Stomach (tissue), 9 donors: ENCODE data around the gene TCHH. TPM values are rescaled to one million over a fixed set of nuclear protein-coding genes. Genes with fewer than 3 reads are reported as not detected.

ENCODE experiments used
- DNase-seq, 2 donors: peaks; one replicate each; pipeline versions ENCODE4 v3.0.0 to v3.0.0-alpha.2; 2013 to 2019
- H3K27ac ChIP-seq, 5 donors: fragments of 200-600 bp in 4 of 5; sonication (generic) in 4 of 5; one replicate each; pipeline ENCODE4 v1.5.1; 2013 to 2019; ENCODE audit warnings: mild to moderate bottlenecking in 1 of 5, moderate library complexity in 1 of 5
- H3K27me3 ChIP-seq, 3 donors: fragments of 200-600 bp; sonication (generic); one replicate each; pipeline ENCODE4 v1.5.1; 2017 to 2019; ENCODE audit warnings: mixed run types in 1 of 3
- H3K36me3 ChIP-seq, 4 donors: fragments of 200-600 bp; sonication (generic); 1 replicate in 3 of 4; 2 replicates in 1 of 4; pipeline ENCODE4 v1.5.1; 2016 to 2019
- H3K4me1 ChIP-seq, 4 donors: fragments of 200-600 bp; sonication (generic); one replicate each; pipeline ENCODE4 v1.5.1; 2016 to 2019
- H3K4me3 ChIP-seq, 4 donors: fragments of 200-600 bp; sonication (generic) in 3 of 4; one replicate each; pipeline ENCODE4 v1.5.1; 2016 to 2019; ENCODE audit warnings: mild to moderate bottlenecking in 1 of 4
- H3K9me3 ChIP-seq, 4 donors: fragments of 200-600 bp; sonication (generic); one replicate each; pipeline ENCODE4 v1.5.1; 2016 to 2019
- EP300 ChIP-seq: sonication (generic); formaldehyde crosslinking; IDR thresholded peaks from one replicate; pipeline ENCODE4 v1.6.1; 2017; ENCODE audit warnings: antibody characterized with exemption
- POLR2A ChIP-seq, 4 donors: fragments of 450-650 bp; IDR thresholded peaks; one replicate each; pipeline ENCODE4 v1.6.1; 2016; ENCODE audit warnings: antibody characterized with exemption in 4 of 4, control low read depth in 2 of 4, mild to moderate bottlenecking in 1 of 4, moderate library complexity in 1 of 4
- POLR2AphosphoS5 ChIP-seq, 3 donors: sonication (generic); formaldehyde crosslinking; IDR thresholded peaks; one replicate each; pipeline ENCODE4 v1.6.1; 2016; ENCODE audit warnings: antibody characterized with exemption in 3 of 3
- WGBS, 5 donors: extraction: QIAGEN DNeasy Blood & Tissue Kit in 3 of 5; methylation state at CpG; one replicate each; pipeline versions ENCODE4 v1.1.5 to v1.1.7; 2013 to 2018; 5-methylcytosine and 5-hydroxymethylcytosine counted together
- intact Hi-C: fragments of 100-400 bp; cut with DNase I; formaldehyde crosslinking; loops from one replicate; pipeline ENCODE4 v1.15.1; 2023; ENCODE audit warnings: low total_unique reads
- polyA plus RNA-seq, 3 donors: library from polyadenylated mRNA; stranded (reverse); fragments of 200-250 nt; gene quantifications; one replicate each; pipeline ENCODE4 v1.2.3, GENCODE V29; 2013
- total RNA-seq, 5 donors: library from RNA; depleted of rRNA; stranded (reverse); fragments of >200 nt; gene quantifications; one replicate each; pipeline versions ENCODE4 v1.1.0 to v1.2.3, GENCODE V29; 2014 to 2016
- TF ChIP-seq, protein P1 (sequence below), 7 experiments: fragments of 450-650 bp in 4 of 7; fragments of 200-600 bp in 3 of 7; sonication (generic) in 3 of 7; IDR thresholded peaks; one replicate each; pipeline ENCODE4 v1.5.1; 2016 to 2019; ENCODE audit warnings: antibody characterized with exemption in 7 of 7, control low read depth in 2 of 7, mild to moderate bottlenecking in 1 of 7
- donor health status: healthy with polysubstance abuse.
- donor health status: Bipolar disorder and iron deficiency.
- donor health status: healthy.

TCHH gene
- total and polyA plus RNA-seq, 8 donors: 0.13 TPM; not detected in 7

- Histone ChIP-seq H3K4me3 (no peak overlapping the region), H3K27ac (no peak overlapping the region), H3K27me3 (no peaks in the 10 kb centered on the region), H3K4me1 (no peaks in the 10 kb centered on the region), H3K9me3 (no peaks in the 10 kb centered on the region), H3K36me3 (no peaks in the 10 kb centered on the region)
- 63 to 79% (median 70%) methylated on average over 3 of the region's 3 CpGs for WGBS, 5 donors
- intact Hi-C loops: no loop called here
- no peak for DNase-seq
- TF ChIP-seq POLR2A (IDR thresholded peaks at IDR 0.05) (no peak), EP300 (no peak), POLR2AphosphoS5 (IDR thresholded peaks at IDR 0.05) (no peak)
- TF ChIP-seq, protein P1, sequence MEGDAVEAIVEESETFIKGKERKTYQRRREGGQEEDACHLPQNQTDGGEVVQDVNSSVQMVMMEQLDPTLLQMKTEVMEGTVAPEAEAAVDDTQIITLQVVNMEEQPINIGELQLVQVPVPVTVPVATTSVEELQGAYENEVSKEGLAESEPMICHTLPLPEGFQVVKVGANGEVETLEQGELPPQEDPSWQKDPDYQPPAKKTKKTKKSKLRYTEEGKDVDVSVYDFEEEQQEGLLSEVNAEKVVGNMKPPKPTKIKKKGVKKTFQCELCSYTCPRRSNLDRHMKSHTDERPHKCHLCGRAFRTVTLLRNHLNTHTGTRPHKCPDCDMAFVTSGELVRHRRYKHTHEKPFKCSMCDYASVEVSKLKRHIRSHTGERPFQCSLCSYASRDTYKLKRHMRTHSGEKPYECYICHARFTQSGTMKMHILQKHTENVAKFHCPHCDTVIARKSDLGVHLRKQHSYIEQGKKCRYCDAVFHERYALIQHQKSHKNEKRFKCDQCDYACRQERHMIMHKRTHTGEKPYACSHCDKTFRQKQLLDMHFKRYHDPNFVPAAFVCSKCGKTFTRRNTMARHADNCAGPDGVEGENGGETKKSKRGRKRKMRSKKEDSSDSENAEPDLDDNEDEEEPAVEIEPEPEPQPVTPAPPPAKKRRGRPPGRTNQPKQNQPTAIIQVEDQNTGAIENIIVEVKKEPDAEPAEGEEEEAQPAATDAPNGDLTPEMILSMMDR (IDR thresholded peaks at IDR 0.05): no peak
These were observed 45.3 kb upstream of the TCHH start for GRCh38 chr1:152160576-152160975.

DNA sequence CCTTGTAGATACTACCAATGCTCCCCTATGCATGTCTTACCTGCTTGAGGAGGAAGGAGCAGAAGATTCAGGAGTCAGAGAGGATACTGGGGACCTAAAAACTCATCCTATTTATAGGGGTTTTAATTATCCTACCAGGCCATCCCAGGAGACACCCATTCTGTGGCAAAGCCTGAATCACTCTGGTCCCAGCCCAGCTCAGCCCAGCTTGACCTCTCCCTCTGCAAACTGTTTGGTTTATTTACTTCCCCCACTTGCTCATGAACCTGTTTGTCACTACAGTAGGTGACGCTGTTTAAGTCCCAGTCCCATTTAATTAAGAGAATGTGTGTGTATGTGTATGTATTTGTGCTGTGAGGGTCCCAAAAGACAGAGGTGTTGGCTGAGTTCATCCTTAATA lies 43.9 kb upstream of the TCHH start, which contains the start of gene RPTN:
Gene RPTN (minus strand): TSS at position 85 of the 400 bp plus-strand sequence. CDS start 1,339 bp downstream, outside the sequence.
- H3K9me3 ChIP-seq: no peaks in the 10 kb centered on the region
- intact Hi-C loops: no loop called here
- WGBS, 5 donors: 46 to 85% (median 64%) methylated on average over 1 of the region's 1 CpG
- DNase-seq: peak in 1 of 2 donors; percentile 28
- H3K4me3 ChIP-seq: no peak within 1 kb of the TSS
- H3K4me1 ChIP-seq: no peaks in the 10 kb centered on the region
- no peak within 1 kb of the TSS for H3K27ac ChIP-seq
- H3K27me3 ChIP-seq: no peaks in the 10 kb centered on the region
- no peaks in the 10 kb centered on the region for H3K36me3 ChIP-seq
- TF ChIP-seq POLR2A (IDR thresholded peaks at IDR 0.05) (no peak), POLR2AphosphoS5 (IDR thresholded peaks at IDR 0.05) (no peak), EP300 (no peak)
- TF ChIP-seq, protein P1 (IDR thresholded peaks at IDR 0.05): no peak

DNA sequence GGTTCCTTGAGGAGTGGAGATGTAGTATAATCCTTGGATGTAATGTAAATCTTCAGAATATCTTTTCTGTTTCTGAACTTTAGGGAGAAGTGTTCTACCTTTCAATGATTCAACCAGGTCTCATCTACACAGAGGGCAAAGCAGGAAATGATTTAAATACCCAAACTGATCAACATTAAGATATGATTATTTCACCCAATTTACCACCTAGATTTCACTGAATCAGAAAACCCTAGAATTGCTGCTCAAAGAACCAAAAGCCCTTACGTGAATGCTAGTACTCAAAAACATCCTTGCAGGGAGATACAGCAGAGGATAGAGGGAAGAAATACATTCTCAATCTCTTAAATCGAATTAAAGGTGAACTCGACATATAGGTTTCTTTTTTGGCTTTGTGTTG lies 38.8 kb upstream of the TCHH start:
- H3K27ac ChIP-seq: no peak overlapping the region
- DNase-seq: no peak
- intact Hi-C loops: no loop called here
- no peaks in the 10 kb centered on the region for H3K36me3 ChIP-seq
- H3K27me3 ChIP-seq: no peaks in the 10 kb centered on the region
- no peak overlapping the region for H3K4me3 ChIP-seq
- TF ChIP-seq, protein P1 (IDR thresholded peaks at IDR 0.05): no peak
- TF ChIP-seq POLR2AphosphoS5 (IDR thresholded peaks at IDR 0.05): no peak
- TF ChIP-seq EP300: no peak
- TF ChIP-seq POLR2A (IDR thresholded peaks at IDR 0.05): no peak
- no peaks in the 10 kb centered on the region for H3K4me1 ChIP-seq
- H3K9me3 ChIP-seq: peaks cover 0 to under 1% (median 0%) of the 10 kb centered on the region in 4 donors
- WGBS, 5 donors: 75 to 88% (median 77%) methylated on average over 3 of the region's 3 CpGs

- H3K27me3 ChIP-seq: no peaks in the 10 kb centered on the region
- no peak for DNase-seq
- WGBS, 5 donors: 60 to 72% (median 68%) methylated on average over 2 of the region's 2 CpGs
- H3K4me1 ChIP-seq: no peaks in the 10 kb centered on the region
- no peak overlapping the region for H3K27ac ChIP-seq
- no peak overlapping the region for H3K4me3 ChIP-seq
- no peaks in the 10 kb centered on the region for H3K36me3 ChIP-seq
- H3K9me3 ChIP-seq: peaks cover 0 to 23% (median 12%) of the 10 kb centered on the region in 4 donors
- intact Hi-C loops: no loop called here
- TF ChIP-seq POLR2AphosphoS5 (IDR thresholded peaks at IDR 0.05): no peak
- TF ChIP-seq, protein P1 (IDR thresholded peaks at IDR 0.05): no peak
- no peak for TF ChIP-seq POLR2A (IDR thresholded peaks at IDR 0.05)
These were observed 36.4 kb upstream of the TCHH start for GRCh38 chr1:152151646-152152045.
